HepG2 (cell line): ENCODE measurements around the gene SRGAP2B. TPM values are rescaled to one million over a fixed set of nuclear protein-coding genes. Genes with fewer than 3 reads are reported as not detected.
"Not testable (repeated sequence)": the region's sequence is repeated elsewhere in the genome, so short reads cannot be mapped to it uniquely, and the experiment has no call there.

Experiments used
- ATAC-seq: fragments of 200-7000 bp; cut with Tn5 transposase; 3 replicates; pipeline ENCODE4 v1.9.1; 2020; ENCODE audit warnings: mild to moderate bottlenecking, moderate library complexity
- BruUV-seq: library from RNA; stranded (reverse); fragments of 400-500 nt; replicated peaks from 2 replicates; lab custom pipeline; 2021; lab: Mats Ljungman, UMichigan
- CTCF ChIA-PET: fragments of 300-600 bp; formaldehyde crosslinking; extraction: SDS; loops from one replicate; lab custom pipeline; 2021; ENCODE audit warnings: low total read pairs, inconsistent platforms, low intra/inter-chr PET ratio; lab: Yijun Ruan, JAX
- POLR2A ChIA-PET: fragments of 350-600 bp; sonication (Branson Sonifier 250); formaldehyde crosslinking; loops from one replicate; lab custom pipeline; 2020; ENCODE audit warnings: antibody characterized with exemption, inconsistent platforms; lab: Yijun Ruan, JAX
- DNase-seq: peaks from one replicate; pipeline ENCODE4 v3.0.0-alpha.2; 2015; ENCODE audit warnings: low spot score
- FAIRE-seq: peaks from 3 replicates; lab custom pipeline; 2011; peaks lifted over from hg19 to GRCh38; lab: Jason Lieb, UNC
- H2AFZ ChIP-seq: one replicate; pipeline ENCODE4 v1.6.1; 2011; ENCODE audit warnings: low read length, inconsistent platforms
- H3K27ac ChIP-seq: fragments of 300-600 bp; 3 replicates; pipeline ENCODE4 v1.8.0; 2011; ENCODE audit warnings: mixed run types, mild to moderate bottlenecking, mixed read lengths, low read length, inconsistent platforms; ENCODE audit not compliant: insufficient read depth; ENCODE audit errors: extremely low read length
- H3K27me3 ChIP-seq, 2 experiments: fragments of 200-600 bp in 1 of 2; 2 replicates in 1 of 2; 3 replicates in 1 of 2; pipeline versions ENCODE4 v1.6.0 to v1.8.0; 2011; ENCODE audit warnings: low read length in 2 of 2, mild to moderate bottlenecking in 2 of 2, moderate library complexity in 2 of 2, inconsistent platforms in 1 of 2; ENCODE audit not compliant: insufficient read depth in 2 of 2, control insufficient read depth in 1 of 2
- H3K36me3 ChIP-seq, 2 experiments: fragments of 200-600 bp in 1 of 2; replicated peaks in 1 of 2; 2 replicates in 1 of 2; 3 replicates in 1 of 2; pipeline versions ENCODE4 v1.5.1 to v1.8.0; 2011; ENCODE audit warnings: low read length in 2 of 2, inconsistent platforms in 1 of 2; ENCODE audit not compliant: insufficient read depth in 2 of 2, control insufficient read depth in 1 of 2
- H3K4me1 ChIP-seq: 2 replicates; pipeline ENCODE4 v1.5.1; 2012; ENCODE audit warnings: low read length, inconsistent platforms; ENCODE audit not compliant: insufficient read depth
- H3K4me2 ChIP-seq: 2 replicates; pipeline ENCODE4 v1.6.0; 2011; ENCODE audit warnings: low read depth, low read length, inconsistent platforms
- H3K4me3 ChIP-seq, 3 experiments: fragments of 200-600 bp in 1 of 3; sonication (generic), shearing (Covaris generic) in 1 of 3; replicated peaks in 1 of 3; 2 replicates each; pipeline ENCODE4 v1.5.1; 2011 to 2016; ENCODE audit warnings: low read length in 3 of 3, inconsistent platforms in 2 of 3, low read depth in 2 of 3, mild to moderate bottlenecking in 2 of 3, control low read depth in 1 of 3, mixed read lengths in 1 of 3; ENCODE audit not compliant: insufficient read depth in 1 of 3
- H3K79me2 ChIP-seq: one replicate; pipeline ENCODE4 v1.6.1; 2011; ENCODE audit warnings: low read length, inconsistent platforms; ENCODE audit not compliant: insufficient read depth
- H3K9ac ChIP-seq: 2 replicates; pipeline ENCODE4 v1.6.0; 2011; ENCODE audit warnings: mild to moderate bottlenecking, low read depth, low read length, inconsistent platforms; ENCODE audit not compliant: insufficient read depth
- H3K9me3 ChIP-seq: 2 replicates; pipeline ENCODE4 v1.5.1; 2012; ENCODE audit warnings: mild to moderate bottlenecking, low read length
- H4K20me1 ChIP-seq: 2 replicates; pipeline ENCODE4 v1.6.0; 2011; ENCODE audit warnings: inconsistent platforms, mild to moderate bottlenecking, low read length, moderate library complexity; ENCODE audit not compliant: insufficient read depth
- WGBS: methylation state at CpG from one replicate; pipeline ENCODE4 v1.1.6; 2017; ENCODE audit warnings: low lambda C conversion rate; 5-methylcytosine and 5-hydroxymethylcytosine counted together
- in situ Hi-C: cut with HindIII; loops from 2 replicates; pipeline ENCODE4 v1.10.0; 2017; ENCODE audit warnings: low pct_unique_long_range_greater_than_20kb; ENCODE audit not compliant: extremely low pct_ligation_motif_present
- intact Hi-C: fragments of 100-400 bp; cut with micrococcal nuclease; formaldehyde crosslinking; loops from one replicate; pipeline ENCODE4 v1.10.0; 2022; ENCODE audit not compliant: unreplicated experiment
- polyA plus RNA-seq, 8 experiments: library from polyadenylated mRNA; depleted of rRNA in 3 of 8; stranded (reverse) in 7 of 8; unstranded in 1 of 8; fragments of >200 nt; fragmentation: Illumina TruSeq in 4 of 8; extraction: Trizol in 4 of 8; gene quantifications; 2 replicates each; pipeline versions ENCODE4 v1.2.1 to v1.2.3, GENCODE V29; 2011 to 2016; ENCODE audit warnings: low read depth in 4 of 8, missing spikeins in 1 of 8, mixed read lengths in 1 of 8; ENCODE audit not compliant: insufficient read depth in 1 of 8
- total RNA-seq, 5 experiments: library from RNA; depleted of rRNA; stranded (reverse); fragments of >200 nt; fragmentation: Illumina TruSeq; extraction: Trizol; gene quantifications; 2 replicates each; pipeline ENCODE4 v1.2.3, GENCODE V29; 2016; ENCODE audit warnings: low read depth in 1 of 5

The SRGAP2B gene
- total and polyA plus RNA-seq, 2 of the 13 experiments (the other 11 are each of a cell fraction or from before 2014, with no cell fraction given), result 9.2 to 16.1 TPM

DNA sequence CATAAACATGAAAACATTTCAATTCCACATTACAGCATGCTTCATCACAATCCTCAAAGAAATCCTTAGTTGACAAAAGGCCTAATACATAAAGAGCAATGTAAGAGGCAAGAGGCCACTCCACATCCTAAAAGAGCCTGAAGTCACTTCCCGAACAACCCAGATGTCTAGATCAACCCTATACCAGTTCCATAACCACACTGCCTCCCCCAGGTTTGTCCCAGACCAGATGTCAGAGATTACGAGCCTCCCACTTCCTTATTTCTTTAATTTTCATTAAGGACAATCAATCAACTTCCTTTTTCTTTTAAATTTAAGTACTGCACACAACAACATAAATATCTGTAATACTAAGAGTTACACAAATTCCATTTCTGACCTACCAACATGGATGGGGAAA, 15.4 kb downstream of the SRGAP2B start:
- in situ Hi-C loops, result not testable (repeated sequence)

GRCh38 chr1:145078787-145079370, 16.2 kb downstream of the SRGAP2B start:
- H4K20me1 ChIP-seq, DNase-seq, H3K79me2 ChIP-seq, H3K9me3 ChIP-seq, H3K4me3 ChIP-seq, CTCF ChIA-PET, intact Hi-C loops, in situ Hi-C loops, H3K4me2 ChIP-seq, POLR2A ChIA-PET, BruUV-seq, H3K27ac ChIP-seq, H3K36me3 ChIP-seq, H3K9ac ChIP-seq, FAIRE-seq, H3K27me3 ChIP-seq, H2AFZ ChIP-seq, H3K4me1 ChIP-seq: not testable (repeated sequence)
- WGBS, result no CpG with 5 or more reads among the region's 5 CpGs
- ATAC-seq, result peak; percentile 91

More for the DNA sequence above, 15.4 kb downstream of the SRGAP2B start:
- H3K27ac ChIP-seq, H3K79me2 ChIP-seq, H3K27me3 ChIP-seq, DNase-seq, CTCF ChIA-PET, POLR2A ChIA-PET, H3K4me2 ChIP-seq, H3K4me3 ChIP-seq, H3K9me3 ChIP-seq, intact Hi-C loops, H3K4me1 ChIP-seq, H4K20me1 ChIP-seq, H3K9ac ChIP-seq, H3K36me3 ChIP-seq, BruUV-seq, FAIRE-seq, ATAC-seq, H2AFZ ChIP-seq: not testable (repeated sequence)
- WGBS, result 91% methylated on average over 2 of the region's 2 CpGs

DNA sequence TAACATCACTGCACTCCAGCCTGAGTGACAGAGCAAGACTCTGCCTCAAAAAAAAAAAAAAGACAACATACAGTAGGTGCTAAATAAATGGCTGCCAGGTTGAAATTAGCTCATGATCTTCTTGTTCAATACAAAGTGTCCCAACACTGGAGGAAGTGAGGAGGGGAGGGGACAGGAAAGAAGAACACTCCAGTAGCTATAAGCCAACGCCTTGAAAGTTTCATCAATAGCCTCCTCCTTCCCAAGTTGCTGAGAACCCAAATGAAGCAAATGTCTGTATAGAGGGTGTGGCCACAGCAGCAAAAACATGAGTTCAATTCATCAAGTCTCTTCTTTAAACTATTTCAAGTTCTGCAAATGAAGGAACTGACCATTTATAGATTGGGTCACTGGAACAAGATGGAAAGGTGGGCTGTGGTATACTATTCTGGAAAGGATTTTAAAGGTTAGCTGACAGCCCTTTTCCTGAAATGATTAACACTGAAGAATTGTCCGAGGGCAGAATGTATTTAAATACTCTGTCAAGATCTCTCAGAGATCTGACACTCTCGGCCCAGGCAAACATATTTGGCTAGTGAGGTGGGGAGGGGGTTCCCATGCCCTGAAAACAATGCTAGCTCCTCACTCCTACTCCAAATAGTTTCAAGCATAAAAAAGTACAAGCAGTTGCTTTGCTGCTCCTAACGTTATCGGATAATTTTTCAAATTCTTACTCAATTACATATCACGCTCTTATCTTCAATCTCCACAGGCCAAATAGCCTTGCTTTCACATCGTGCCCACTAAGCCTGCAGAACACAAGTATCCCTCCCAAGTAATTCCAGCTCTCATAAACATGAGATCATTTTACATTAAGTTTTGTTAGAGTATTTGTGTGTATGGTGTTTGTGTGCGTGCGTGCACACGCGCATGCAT, 17.0 kb downstream of the SRGAP2B start:
- DNase-seq, intact Hi-C loops, BruUV-seq, H3K36me3 ChIP-seq, H3K9me3 ChIP-seq, H3K4me2 ChIP-seq, H3K27ac ChIP-seq, H3K4me3 ChIP-seq, H2AFZ ChIP-seq, H3K79me2 ChIP-seq, FAIRE-seq, CTCF ChIA-PET, H4K20me1 ChIP-seq, H3K27me3 ChIP-seq, H3K4me1 ChIP-seq, H3K9ac ChIP-seq, in situ Hi-C loops, POLR2A ChIA-PET: not testable (repeated sequence)
- WGBS, result no CpG with 5 or more reads among the region's 11 CpGs
- peak; percentile 83 for ATAC-seq

DNA sequence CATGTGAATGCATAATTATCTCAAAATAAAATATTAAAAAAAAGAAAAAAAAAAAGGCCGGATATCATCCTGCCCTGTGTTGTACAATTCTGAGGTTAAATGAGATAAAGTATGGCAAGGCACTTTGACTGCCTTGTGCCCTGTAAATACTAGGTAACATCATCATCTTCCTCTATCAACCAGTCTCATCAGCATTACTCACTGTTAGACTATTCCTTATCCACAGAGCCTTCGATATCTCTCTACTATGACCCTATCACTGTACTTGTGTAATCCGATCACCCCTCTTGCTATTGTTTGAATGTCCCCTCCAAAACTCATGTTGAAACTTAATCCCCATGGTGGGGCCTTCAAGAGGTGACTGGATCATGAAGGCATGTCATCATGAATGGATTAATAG, 18.3 kb downstream of the SRGAP2B start:
- H3K4me3 ChIP-seq, BruUV-seq, H3K36me3 ChIP-seq, H3K4me2 ChIP-seq, H3K79me2 ChIP-seq, FAIRE-seq, H3K9me3 ChIP-seq, H3K27me3 ChIP-seq, H4K20me1 ChIP-seq, intact Hi-C loops, H2AFZ ChIP-seq, in situ Hi-C loops, H3K9ac ChIP-seq, CTCF ChIA-PET, H3K4me1 ChIP-seq, ATAC-seq, POLR2A ChIA-PET, H3K27ac ChIP-seq, DNase-seq: not testable (repeated sequence)
- 100% methylated on average over 1 of the region's 3 CpGs for WGBS
